GM12864 (cell line): ENCODE results near the gene DCLRE1C.
"Not testable (repeated sequence)": the region's sequence is repeated elsewhere in the genome, so short reads cannot be mapped to it uniquely, and the experiment has no call there.

Experiments
- DNase-seq: peaks from one replicate; pipeline ENCODE4 v3.0.0-alpha.2; 2011; ENCODE audit warnings: low read depth
- H3K4me3 ChIP-seq: 2 replicates; pipeline ENCODE4 v1.5.1; 2011; ENCODE audit warnings: mild to moderate bottlenecking, low read depth, low read length, control low read depth
- TF ChIP-seq, protein P1 (sequence below): IDR thresholded peaks from 2 replicates; pipeline ENCODE4 v1.5.1; 2011; ENCODE audit warnings: low read depth, mild to moderate bottlenecking, moderate library complexity, low read length, control low read depth, inconsistent platforms; ENCODE audit errors: missing control alignments

Gene DCLRE1C

DNA sequence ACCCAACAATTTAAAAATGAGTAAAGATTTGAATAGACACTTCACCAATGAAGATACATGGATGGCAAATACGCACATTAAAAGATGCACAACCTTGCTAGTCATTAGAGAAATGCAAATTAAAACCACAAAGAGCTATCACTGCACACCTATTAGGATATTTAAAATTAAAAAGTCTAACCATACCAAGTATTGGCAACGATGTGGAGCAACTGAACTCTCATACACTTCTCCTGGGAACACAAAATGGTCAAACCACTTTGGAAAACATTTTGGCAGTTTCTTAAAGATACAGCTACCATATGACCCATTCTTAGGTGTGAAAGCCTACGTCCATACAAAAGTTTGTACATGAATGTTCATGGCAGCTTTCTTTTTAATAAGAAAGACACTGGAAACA lies 36.1 kb downstream of the DCLRE1C start:
- DNase-seq: no peak
- H3K4me3 ChIP-seq: no peak overlapping the region
- TF ChIP-seq, protein P1, sequence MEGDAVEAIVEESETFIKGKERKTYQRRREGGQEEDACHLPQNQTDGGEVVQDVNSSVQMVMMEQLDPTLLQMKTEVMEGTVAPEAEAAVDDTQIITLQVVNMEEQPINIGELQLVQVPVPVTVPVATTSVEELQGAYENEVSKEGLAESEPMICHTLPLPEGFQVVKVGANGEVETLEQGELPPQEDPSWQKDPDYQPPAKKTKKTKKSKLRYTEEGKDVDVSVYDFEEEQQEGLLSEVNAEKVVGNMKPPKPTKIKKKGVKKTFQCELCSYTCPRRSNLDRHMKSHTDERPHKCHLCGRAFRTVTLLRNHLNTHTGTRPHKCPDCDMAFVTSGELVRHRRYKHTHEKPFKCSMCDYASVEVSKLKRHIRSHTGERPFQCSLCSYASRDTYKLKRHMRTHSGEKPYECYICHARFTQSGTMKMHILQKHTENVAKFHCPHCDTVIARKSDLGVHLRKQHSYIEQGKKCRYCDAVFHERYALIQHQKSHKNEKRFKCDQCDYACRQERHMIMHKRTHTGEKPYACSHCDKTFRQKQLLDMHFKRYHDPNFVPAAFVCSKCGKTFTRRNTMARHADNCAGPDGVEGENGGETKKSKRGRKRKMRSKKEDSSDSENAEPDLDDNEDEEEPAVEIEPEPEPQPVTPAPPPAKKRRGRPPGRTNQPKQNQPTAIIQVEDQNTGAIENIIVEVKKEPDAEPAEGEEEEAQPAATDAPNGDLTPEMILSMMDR: no peak

DNA sequence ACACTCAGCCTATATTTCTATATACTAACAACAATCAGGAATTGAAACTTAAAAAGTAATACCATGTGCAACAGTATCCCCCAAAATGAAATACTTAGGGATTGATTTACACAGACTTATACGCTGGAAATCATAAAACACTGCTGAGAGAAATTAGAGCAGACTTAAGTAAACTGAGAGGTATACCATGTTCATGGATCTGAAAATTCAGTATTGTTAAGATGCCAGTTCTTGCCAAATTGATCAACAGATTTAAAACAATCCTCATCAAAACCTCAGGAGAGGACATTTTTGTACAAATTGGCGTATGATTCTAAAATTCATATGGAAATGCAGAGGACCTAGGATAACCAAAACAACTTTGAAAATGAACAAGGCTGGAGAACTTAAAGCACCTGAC lies 37.3 kb downstream of the DCLRE1C start:
- no peak for DNase-seq
- no peak overlapping the region for H3K4me3 ChIP-seq
- TF ChIP-seq, protein P1: no peak

DNA sequence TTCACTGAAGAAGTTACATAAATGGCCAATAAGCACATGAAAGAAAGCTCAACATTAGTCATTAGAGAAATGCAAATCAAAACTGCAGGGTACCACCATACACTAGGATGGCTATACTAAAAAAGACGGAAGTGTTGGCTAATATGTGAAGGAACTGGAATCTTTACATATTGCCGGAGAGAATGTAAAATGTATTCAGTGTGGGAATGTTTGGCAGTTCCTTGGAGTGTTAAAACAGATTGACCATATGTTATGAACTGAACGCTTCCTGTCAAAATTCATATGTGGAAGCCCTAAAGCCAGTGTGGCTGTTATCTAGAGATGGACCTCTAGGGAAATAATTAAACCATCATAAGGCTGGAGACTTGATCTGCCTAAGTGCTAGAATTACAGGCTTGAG lies 42.1 kb downstream of the DCLRE1C start:
- DNase-seq: no peak
- no peak overlapping the region for H3K4me3 ChIP-seq
- TF ChIP-seq, protein P1: no peak

DNA sequence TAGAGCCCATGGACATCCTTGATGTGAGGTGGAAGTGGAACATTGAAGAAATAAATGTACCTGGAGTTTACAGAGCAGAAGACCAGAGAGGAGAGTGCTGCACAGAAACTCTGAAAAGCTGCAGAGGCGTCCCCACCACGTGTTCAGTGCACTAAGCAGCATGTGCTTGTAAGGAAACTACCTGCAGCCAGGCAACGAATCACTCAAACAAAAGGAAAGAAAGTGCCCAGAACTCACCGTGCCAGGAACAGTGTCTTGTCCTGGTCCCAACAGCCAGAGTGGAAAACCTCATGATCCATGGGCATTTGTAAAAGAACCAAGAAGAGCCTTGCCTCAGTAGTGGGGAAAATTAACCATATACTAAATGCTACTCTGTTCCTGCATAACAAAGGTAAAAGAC lies 42.9 kb downstream of the DCLRE1C start:
- no peak for DNase-seq
- no peak overlapping the region for H3K4me3 ChIP-seq
- TF ChIP-seq, protein P1: no peak

DNA sequence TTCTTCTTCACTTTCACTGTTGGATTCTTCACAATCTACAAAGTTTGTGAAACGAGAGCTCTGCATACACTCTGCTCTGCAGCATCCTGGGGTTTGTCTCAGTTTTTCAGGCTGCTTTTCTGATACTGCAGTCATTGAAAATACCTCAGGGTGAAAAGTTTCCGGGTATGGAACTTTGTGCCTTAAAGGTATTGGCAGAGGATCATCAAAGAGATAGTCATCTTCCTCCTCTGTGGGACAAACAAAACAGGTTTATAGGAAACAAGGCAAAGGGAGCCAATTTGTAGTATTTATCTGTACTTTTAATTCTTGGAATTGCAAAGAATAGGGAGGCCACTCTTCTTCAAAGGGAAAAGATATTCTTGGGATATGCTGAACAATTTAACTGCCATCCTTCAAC lies 44.8 kb downstream of the DCLRE1C start:
- TF ChIP-seq, protein P1: no peak
- no peak for DNase-seq

DNA sequence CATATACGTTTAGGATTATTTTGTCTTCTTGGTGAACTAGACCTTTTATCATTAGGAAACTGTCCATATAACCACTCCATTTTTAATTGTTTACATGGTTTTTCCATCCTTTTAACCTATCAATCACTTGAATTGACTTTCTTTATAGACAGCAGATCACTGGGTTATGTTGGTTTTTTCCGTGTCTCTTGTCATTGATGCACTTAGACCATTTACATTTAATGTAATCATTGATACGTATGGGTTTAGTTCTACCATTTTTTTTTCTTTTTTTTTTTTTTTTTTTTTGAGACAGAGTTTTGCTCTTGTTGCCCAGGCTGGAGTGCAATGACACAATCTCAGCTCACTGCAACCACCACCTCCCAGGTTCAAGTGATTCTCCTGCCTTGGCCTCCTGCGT lies 46.3 kb downstream of the DCLRE1C start:
- H3K4me3 ChIP-seq, DNase-seq: not testable (repeated sequence)

More for the DNA sequence above, 44.8 kb downstream of the DCLRE1C start:
- no peak overlapping the region for H3K4me3 ChIP-seq

DNA sequence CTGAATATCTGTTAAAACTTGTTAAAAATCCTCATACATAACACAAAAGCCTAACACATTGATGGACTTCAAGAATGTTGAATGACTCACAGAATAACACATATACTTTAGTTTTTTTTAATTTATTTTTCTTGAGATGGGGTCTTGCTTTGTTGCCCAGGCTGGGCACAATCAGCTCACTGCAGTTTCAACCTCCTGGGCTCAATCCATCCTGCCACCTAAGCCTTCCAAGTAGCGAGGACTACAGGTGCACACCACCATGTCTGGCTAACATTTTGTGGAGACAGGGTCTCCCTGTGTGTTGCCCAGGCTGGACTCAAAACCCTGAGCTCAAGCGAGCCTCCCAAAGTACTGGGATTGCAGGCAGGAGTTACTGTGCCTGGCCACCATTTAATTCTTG lies 47.1 kb downstream of the DCLRE1C start:
- H3K4me3 ChIP-seq: no peak overlapping the region
- TF ChIP-seq, protein P1: no peak
- DNase-seq: no peak

DNA sequence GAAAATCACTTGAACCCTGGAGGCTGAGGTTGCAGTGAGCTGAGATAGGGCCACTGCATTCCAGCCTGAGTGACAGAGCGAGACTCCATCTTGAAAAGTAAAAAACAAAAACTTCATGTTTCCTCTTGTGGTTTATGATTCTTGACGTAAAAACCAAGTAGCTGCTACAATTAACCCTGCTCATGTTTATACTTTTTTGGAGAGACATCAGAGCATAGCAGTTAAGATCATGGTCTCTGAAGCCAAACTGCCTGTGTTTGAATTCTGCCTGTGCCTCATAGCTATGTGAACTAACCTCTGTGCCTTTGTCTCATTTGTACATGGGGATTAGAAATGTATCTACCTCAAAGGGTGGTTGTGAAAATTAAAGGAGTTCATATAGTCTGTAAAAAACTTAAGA lies 48.0 kb downstream of the DCLRE1C start:
- H3K4me3 ChIP-seq: no peak overlapping the region

More for the DNA sequence above, 48.0 kb downstream of the DCLRE1C start:
- TF ChIP-seq, protein P1: no peak
- no peak for DNase-seq
